K562 (cell line): ENCODE results near the gene HMCN2. TPM values are rescaled to one million over a fixed set of nuclear protein-coding genes. Genes with fewer than 3 reads are reported as not detected.

ENCODE experiments used
- ATAC-seq: fragments of 200-7000 bp; cut with Tn5 transposase; 3 replicates; pipeline ENCODE4 v1.9.1; 2020; ENCODE audit warnings: moderate library complexity
- BruUV-seq: library from RNA; stranded (reverse); fragments of 400-500 nt; replicated peaks from 2 replicates; lab custom pipeline; 2021; lab: Mats Ljungman, UMichigan
- CTCF ChIA-PET: fragments of 300-600 bp; formaldehyde crosslinking; extraction: SDS; loops from one replicate; lab custom pipeline; 2021; ENCODE audit warnings: low intra/inter-chr PET ratio; lab: Yijun Ruan, JAX
- POLR2A ChIA-PET: fragments of 300-600, 350-650 bp; sonication (Branson Sonifier 250); formaldehyde crosslinking; extraction: SDS; loops from one replicate; lab custom pipeline; 2021; ENCODE audit warnings: antibody characterized with exemption, inconsistent platforms; lab: Yijun Ruan, JAX
- DNase-seq, 4 experiments: peaks; one replicate each; pipeline versions ENCODE4 v3.0.0 to v3.0.0-alpha.2; 2011 to 2018; ENCODE audit warnings: low spot score in 3 of 4, mixed read lengths in 3 of 4; ENCODE audit errors: extremely low read depth in 1 of 4
- FAIRE-seq: peaks from 2 replicates; lab custom pipeline; 2011; peaks lifted over from hg19 to GRCh38; lab: Jason Lieb, UNC
- H2AFZ ChIP-seq: 2 replicates; pipeline ENCODE4 v1.6.0; 2011; ENCODE audit warnings: low read depth, low read length, control low read depth, inconsistent platforms
- H3K27ac ChIP-seq: fragments of 200-600 bp; 3 replicates; pipeline ENCODE4 v1.8.0; 2011; ENCODE audit warnings: low read depth, mild to moderate bottlenecking, control low read depth, inconsistent platforms, low read length, moderate library complexity, mixed read lengths; ENCODE audit errors: extremely low read depth
- H3K27me3 ChIP-seq, 2 experiments: fragments of 300-600 bp in 1 of 2; 2 replicates in 1 of 2; 3 replicates in 1 of 2; pipeline versions ENCODE4 v1.6.0 to v1.8.0; 2011; ENCODE audit warnings: inconsistent platforms in 2 of 2, low read length in 2 of 2, mild to moderate bottlenecking in 1 of 2, mixed read lengths in 1 of 2, moderate library complexity in 1 of 2; ENCODE audit not compliant: control insufficient read depth in 2 of 2, insufficient read depth in 2 of 2
- H3K36me3 ChIP-seq: fragments of 300-600 bp; 3 replicates; pipeline ENCODE4 v1.8.0; 2011; ENCODE audit warnings: mild to moderate bottlenecking, low read length, inconsistent platforms; ENCODE audit not compliant: control insufficient read depth, insufficient read depth
- H3K4me1 ChIP-seq, 2 experiments: fragments of 200-600 bp in 1 of 2; replicated peaks in 1 of 2; 2 replicates in 1 of 2; 3 replicates in 1 of 2; pipeline versions ENCODE4 v1.5.1 to v1.8.0; 2011; ENCODE audit warnings: inconsistent platforms in 2 of 2, low read length in 2 of 2, mild to moderate bottlenecking in 1 of 2, mixed read lengths in 1 of 2, moderate library complexity in 1 of 2; ENCODE audit not compliant: control insufficient read depth in 2 of 2, insufficient read depth in 2 of 2
- H3K4me2 ChIP-seq: 2 replicates; pipeline ENCODE4 v1.6.1; 2011; ENCODE audit warnings: low read length, control low read depth, inconsistent platforms, mixed read lengths; ENCODE audit not compliant: insufficient read depth
- H3K4me3 ChIP-seq: fragments of 200-600 bp; sonication (generic), shearing (Covaris generic); 2 replicates; pipeline ENCODE4 v1.5.1; 2016; ENCODE audit warnings: control low read depth, inconsistent platforms
- H3K79me2 ChIP-seq: fragments of 200-600 bp; 3 replicates; pipeline ENCODE4 v1.8.0; 2011; ENCODE audit warnings: low read length, inconsistent platforms; ENCODE audit not compliant: control insufficient read depth, insufficient read depth
- H3K9ac ChIP-seq, 2 experiments: 2 replicates each; pipeline versions ENCODE4 v1.6.0 to v1.6.1; 2011; ENCODE audit warnings: low read depth in 2 of 2, low read length in 2 of 2, control low read depth in 1 of 2, inconsistent platforms in 1 of 2, mild to moderate bottlenecking in 1 of 2, mixed read lengths in 1 of 2; ENCODE audit not compliant: insufficient read depth in 1 of 2
- H3K9me1 ChIP-seq: one replicate; pipeline ENCODE4 v1.6.0; 2011; ENCODE audit warnings: inconsistent platforms, mild to moderate bottlenecking, low read length, moderate library complexity; ENCODE audit not compliant: control insufficient read depth, insufficient read depth
- H3K9me3 ChIP-seq: replicated peaks from 2 replicates; pipeline ENCODE4 v1.5.1; 2011; ENCODE audit warnings: low read depth, low read length, inconsistent platforms; ENCODE audit not compliant: control insufficient read depth, insufficient read depth
- H4K20me1 ChIP-seq: replicated peaks from 2 replicates; pipeline ENCODE4 v1.6.1; 2011; ENCODE audit warnings: low read length, inconsistent platforms, mixed read lengths; ENCODE audit not compliant: control insufficient read depth, insufficient read depth
- BRD4 ChIP-seq: fragments of 200-600 bp; sonication (generic); IDR thresholded peaks from 2 replicates; pipeline ENCODE4 v1.6.1; 2017; ENCODE audit warnings: inconsistent platforms
- GTF2E2 ChIP-seq: fragments of 200-800 bp; sonication (Bioruptor generic); IDR thresholded peaks from 2 replicates; pipeline ENCODE4 v1.6.1; 2016; ENCODE audit warnings: missing genetic modification characterization, missing compliant biosample characterization
- HOXB6 ChIP-seq: fragments of 250-450 bp; sonication (Bioruptor Pico); IDR thresholded peaks from 2 replicates; pipeline ENCODE4 v1.5.1; 2022; ENCODE audit warnings: mild to moderate bottlenecking, borderline replicate concordance
- NFE2 ChIP-seq: IDR thresholded peaks from 2 replicates; pipeline ENCODE4 v1.6.1; 2014; ENCODE audit warnings: antibody characterized with exemption, low read depth
- NFIX ChIP-seq: fragments of 250-450 bp; sonication (Bioruptor Pico); IDR thresholded peaks from 2 replicates; pipeline ENCODE4 v1.4.0; 2020; ENCODE audit warnings: low read depth, mild to moderate bottlenecking, moderate library complexity
- PRPF4 ChIP-seq: fragments of 200-400 bp; formaldehyde crosslinking; IDR thresholded peaks from one replicate; pipeline ENCODE4 v1.6.1; 2017; ENCODE audit warnings: low read length, low read depth, mild to moderate bottlenecking; ENCODE audit not compliant: insufficient read depth, poor library complexity, severe bottlenecking
- ZNF232 ChIP-seq: sonication (generic); formaldehyde crosslinking; IDR thresholded peaks from 2 replicates; pipeline ENCODE4 v1.8.0; 2022; ENCODE audit warnings: mild to moderate bottlenecking, missing genetic modification reagents
- ZNF239 ChIP-seq: fragments of 250-450 bp; sonication (Bioruptor Pico); IDR thresholded peaks from 2 replicates; pipeline ENCODE4 v1.4.0; 2020; ENCODE audit warnings: mild to moderate bottlenecking
- ZNF764 ChIP-seq: fragments of 250-450 bp; sonication (Bioruptor Pico); IDR thresholded peaks from 2 replicates; pipeline ENCODE4 v1.4.0; 2020; ENCODE audit warnings: low read depth, mild to moderate bottlenecking, moderate library complexity
- ZNF830 ChIP-seq: fragments of 250-450 bp; sonication (Bioruptor Pico); IDR thresholded peaks from 2 replicates; pipeline ENCODE4 v1.5.0; 2021; ENCODE audit warnings: mild to moderate bottlenecking
- WGBS: fragments of 100-300 bp; shearing (Covaris generic); methylation state at CpG from one replicate; pipeline ENCODE4 v1.1.6; 2016; ENCODE audit warnings: low coverage, mixed read lengths; ENCODE audit not compliant: insufficient coverage; ENCODE audit errors: missing lambda C conversion rate; 5-methylcytosine and 5-hydroxymethylcytosine counted together
- in situ Hi-C: fragments of 300-500 bp; cut with MboI; formaldehyde crosslinking; loops from 4 replicates; pipeline ENCODE4 v1.15.0; 2018; ENCODE audit warnings: inconsistent platforms, mixed read lengths
- intact Hi-C: fragments of 100-400 bp; cut with micrococcal nuclease; formaldehyde crosslinking; loops from 2 replicates; pipeline ENCODE4 v1.14.2; 2022
- polyA plus RNA-seq, 8 experiments: library from polyadenylated mRNA; depleted of rRNA in 4 of 8; stranded (reverse) in 5 of 8; unstranded in 3 of 8; fragments of >200 nt; fragmentation: Nextera tagmentation in 2 of 8; fragmentation: Illumina TruSeq in 1 of 8; extraction: Ambion mirVana in 2 of 8; extraction: Trizol in 1 of 8; gene quantifications; 2 replicates each; pipeline versions ENCODE4 v1.2.1 to v1.2.3, GENCODE V29; 2011 to 2014; ENCODE audit warnings: inconsistent platforms in 1 of 8, missing spikeins in 1 of 8
- total RNA-seq, 7 experiments: library from RNA; depleted of rRNA in 6 of 7; stranded (reverse); fragments of >200 nt in 6 of 7; fragmentation: Illumina TruSeq in 2 of 7; extraction: Trizol in 2 of 7; gene quantifications; 2 replicates each; pipeline versions ENCODE4 v1.2.1 to v1.2.3, GENCODE V29; 2011 to 2021; ENCODE audit warnings: low replicate concordance in 1 of 7
- TF ChIP-seq, protein P1 (sequence below): fragments of 450-650 bp; IDR thresholded peaks from 2 replicates; pipeline ENCODE4 v1.6.1; 2017; ENCODE audit warnings: antibody characterized with exemption

HMCN2 gene
- total and polyA plus RNA-seq, 9 of the 15 experiments (the other 6 are each of a cell fraction or from before 2014, with no cell fraction given): 0.01 TPM; not detected in 8

DNA sequence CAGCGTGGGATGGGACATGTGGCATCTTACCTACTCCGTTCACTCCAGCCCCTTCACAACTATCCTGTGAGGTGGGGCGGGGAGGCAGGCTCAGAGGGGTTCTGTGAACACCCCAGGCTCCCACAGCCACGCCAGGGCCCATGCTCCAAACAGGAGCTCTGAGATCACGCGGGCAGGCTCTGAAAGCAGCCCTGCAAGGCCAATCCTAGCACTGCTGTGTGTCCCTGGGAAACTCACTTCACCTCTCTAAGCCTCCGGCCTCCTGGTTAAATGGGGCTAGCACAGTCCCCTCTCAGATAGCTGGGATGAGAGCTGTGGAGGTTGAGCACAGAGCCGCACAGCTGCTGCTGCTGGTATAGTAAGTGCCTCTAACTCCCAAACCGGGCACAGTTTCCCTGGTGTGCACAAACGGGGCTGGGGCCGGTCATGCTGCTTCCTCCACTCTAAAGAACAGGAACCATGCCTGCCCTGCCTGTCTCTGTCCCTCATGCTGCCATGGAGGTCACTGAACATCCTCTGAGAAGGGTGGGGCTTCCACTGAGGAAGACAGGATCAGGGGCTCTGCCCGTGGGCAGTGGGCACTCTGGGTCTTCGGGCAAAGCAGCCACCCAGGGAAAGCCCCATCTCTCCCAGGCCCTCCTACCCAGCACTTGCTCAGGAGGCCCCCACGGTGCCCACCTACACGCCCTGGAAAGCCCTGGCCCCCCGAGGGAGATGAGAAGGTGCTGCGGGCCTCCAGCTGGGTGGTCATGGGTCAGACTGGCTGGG, 166.2 kb downstream of the HMCN2 start:
- Histone ChIP-seq H2AFZ (no peak overlapping the region), H3K27ac (no peak overlapping the region)
- TF ChIP-seq BRD4 (no peak), ZNF764 (CRISPR knock-in tag) (no peak), ZNF830 (CRISPR knock-in tag) (no peak), NFE2 (no peak), HOXB6 (CRISPR knock-in tag) (no peak), ZNF232 (no peak), GTF2E2 (tag) (no peak), ZNF239 (no peak), NFIX (CRISPR knock-in tag) (no peak), PRPF4 (no peak)
- TF ChIP-seq, protein P1, sequence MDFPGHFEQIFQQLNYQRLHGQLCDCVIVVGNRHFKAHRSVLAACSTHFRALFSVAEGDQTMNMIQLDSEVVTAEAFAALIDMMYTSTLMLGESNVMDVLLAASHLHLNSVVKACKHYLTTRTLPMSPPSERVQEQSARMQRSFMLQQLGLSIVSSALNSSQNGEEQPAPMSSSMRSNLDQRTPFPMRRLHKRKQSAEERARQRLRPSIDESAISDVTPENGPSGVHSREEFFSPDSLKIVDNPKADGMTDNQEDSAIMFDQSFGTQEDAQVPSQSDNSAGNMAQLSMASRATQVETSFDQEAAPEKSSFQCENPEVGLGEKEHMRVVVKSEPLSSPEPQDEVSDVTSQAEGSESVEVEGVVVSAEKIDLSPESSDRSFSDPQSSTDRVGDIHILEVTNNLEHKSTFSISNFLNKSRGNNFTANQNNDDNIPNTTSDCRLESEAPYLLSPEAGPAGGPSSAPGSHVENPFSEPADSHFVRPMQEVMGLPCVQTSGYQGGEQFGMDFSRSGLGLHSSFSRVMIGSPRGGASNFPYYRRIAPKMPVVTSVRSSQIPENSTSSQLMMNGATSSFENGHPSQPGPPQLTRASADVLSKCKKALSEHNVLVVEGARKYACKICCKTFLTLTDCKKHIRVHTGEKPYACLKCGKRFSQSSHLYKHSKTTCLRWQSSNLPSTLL: no peak
- TF ChIP-seq, all 486 proteins: peak for 0
- Histone ChIP-seq H3K9me1 (no peaks in the 10 kb centered on the region), H3K9me3 (peaks cover 3% of the 10 kb centered on the region; the same call in 1 of the 2 replicates), H3K4me1 (peaks cover 0 to 42% of the 10 kb centered on the region in 2 experiments; a peak in 2 of 5 replicates), H3K9ac (no peak overlapping the region), H3K4me2 (no peak overlapping the region), H3K36me3 (no peaks in the 10 kb centered on the region), H3K27me3 (peaks cover 23 to 78% of the 10 kb centered on the region in 2 experiments; a peak in 4 of 5 replicates), H3K79me2 (no peaks in the 10 kb centered on the region), H4K20me1 (peaks cover under 1% of the 10 kb centered on the region; the same call in 1 of the 2 replicates), H3K4me3 (no peak overlapping the region)
- BruUV-seq: no TSS peak
- ChIA-PET POLR2A (interaction anchor here (0.5 to 0.6 kb wide), 2 partner anchors 209 to 902 kb away, joined by 3 to 4 read pairs; no protein-coding TSS in a partner anchor), CTCF (no interaction called here)
- 11% methylated on average over 15 of the region's 17 CpGs for WGBS
- DNase-seq (no peak), FAIRE-seq (no peak), ATAC-seq (no peak)
- in situ Hi-C loops (no loop called here), intact Hi-C loops (no loop called here)
